Body of pancreas (tissue), 4 donors: ENCODE results near the gene SLC4A4.

ENCODE experiments used
- POLR2A ChIP-seq, 3 donors: fragments of 450-650 bp; IDR thresholded peaks; one replicate each; pipeline ENCODE4 v1.6.1; 2016; ENCODE audit warnings: antibody characterized with exemption in 3 of 3, mild to moderate bottlenecking in 2 of 3
- TF ChIP-seq, protein P1 (sequence below), 7 experiments: fragments of 450-650 bp in 4 of 7; fragments of 200-600 bp in 3 of 7; sonication (generic) in 3 of 7; IDR thresholded peaks; one replicate each; pipeline ENCODE4 v1.5.1; 2016 to 2019; ENCODE audit warnings: antibody characterized with exemption in 7 of 7

- TF ChIP-seq, protein P1, sequence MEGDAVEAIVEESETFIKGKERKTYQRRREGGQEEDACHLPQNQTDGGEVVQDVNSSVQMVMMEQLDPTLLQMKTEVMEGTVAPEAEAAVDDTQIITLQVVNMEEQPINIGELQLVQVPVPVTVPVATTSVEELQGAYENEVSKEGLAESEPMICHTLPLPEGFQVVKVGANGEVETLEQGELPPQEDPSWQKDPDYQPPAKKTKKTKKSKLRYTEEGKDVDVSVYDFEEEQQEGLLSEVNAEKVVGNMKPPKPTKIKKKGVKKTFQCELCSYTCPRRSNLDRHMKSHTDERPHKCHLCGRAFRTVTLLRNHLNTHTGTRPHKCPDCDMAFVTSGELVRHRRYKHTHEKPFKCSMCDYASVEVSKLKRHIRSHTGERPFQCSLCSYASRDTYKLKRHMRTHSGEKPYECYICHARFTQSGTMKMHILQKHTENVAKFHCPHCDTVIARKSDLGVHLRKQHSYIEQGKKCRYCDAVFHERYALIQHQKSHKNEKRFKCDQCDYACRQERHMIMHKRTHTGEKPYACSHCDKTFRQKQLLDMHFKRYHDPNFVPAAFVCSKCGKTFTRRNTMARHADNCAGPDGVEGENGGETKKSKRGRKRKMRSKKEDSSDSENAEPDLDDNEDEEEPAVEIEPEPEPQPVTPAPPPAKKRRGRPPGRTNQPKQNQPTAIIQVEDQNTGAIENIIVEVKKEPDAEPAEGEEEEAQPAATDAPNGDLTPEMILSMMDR (IDR thresholded peaks at IDR 0.05), result no peak
- no peak for TF ChIP-seq POLR2A (IDR thresholded peaks at IDR 0.05)
Observed at GRCh38 chr4:71486550-71487343, 147.9 kb downstream of the SLC4A4 start.
